NCI-H2227 (cell line): ENCODE results near the gene GSK3A.

ENCODE experiments used
- DNase-seq: peaks from one replicate; lab custom pipeline; 2025; ENCODE audit not compliant: unreplicated experiment; lab: John Stamatoyannopoulos, UW

GSK3A gene

GRCh38 chr19:42242512-42243409, at the start of gene GSK3A:
TSS of gene GSK3A (minus strand) at chr19:42242602. CDS start at chr19:42242465, 137 bp downstream.
- peak; percentile 100 for DNase-seq

- peak; percentile 77 for DNase-seq
Measured at GRCh38 chr19:42291435-42291810, 49.0 kb upstream of the GSK3A start.

- DNase-seq, result peak; percentile 61
Measured at GRCh38 chr19:42290523-42291434, 48.4 kb upstream of the GSK3A start.

- DNase-seq, result no peak
Measured at GRCh38 chr19:42290136-42290522, 47.7 kb upstream of the GSK3A start.

- no peak for DNase-seq
Measured at GRCh38 chr19:42289556-42290041, 47.2 kb upstream of the GSK3A start.

DNA sequence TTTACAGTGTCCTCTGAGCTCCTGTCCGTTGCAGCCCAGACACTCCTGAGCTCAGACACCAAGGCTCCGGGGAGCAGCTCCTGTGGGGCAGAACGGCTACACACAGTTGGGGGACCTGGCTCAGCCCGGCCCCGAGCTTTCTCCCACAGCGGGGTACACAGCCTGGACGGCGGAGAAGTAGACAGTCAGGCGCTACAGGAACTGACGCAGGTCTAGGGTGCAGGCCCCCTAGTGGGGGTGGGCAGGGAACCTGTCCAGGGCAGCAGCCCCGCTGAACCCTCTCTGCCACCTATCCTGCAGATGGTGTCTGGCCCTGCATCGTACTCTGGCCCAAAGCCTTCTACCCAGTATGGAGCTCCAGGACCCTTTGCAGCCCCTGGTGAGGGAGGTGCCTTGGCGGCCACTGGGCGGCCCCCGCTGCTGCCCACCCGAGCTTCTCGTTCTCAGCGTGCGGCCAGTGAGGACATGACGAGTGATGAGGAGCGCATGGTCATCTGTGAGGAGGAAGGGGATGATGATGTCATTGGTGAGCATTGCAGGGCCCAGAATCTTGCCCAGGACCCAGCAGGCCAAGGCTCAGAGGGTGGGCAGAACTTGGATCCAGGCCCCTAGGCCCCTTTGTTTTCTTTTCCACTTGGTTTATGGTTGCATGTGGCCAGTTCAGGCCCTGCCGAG, 46.6 kb upstream of the GSK3A start:
- no peak for DNase-seq

DNA sequence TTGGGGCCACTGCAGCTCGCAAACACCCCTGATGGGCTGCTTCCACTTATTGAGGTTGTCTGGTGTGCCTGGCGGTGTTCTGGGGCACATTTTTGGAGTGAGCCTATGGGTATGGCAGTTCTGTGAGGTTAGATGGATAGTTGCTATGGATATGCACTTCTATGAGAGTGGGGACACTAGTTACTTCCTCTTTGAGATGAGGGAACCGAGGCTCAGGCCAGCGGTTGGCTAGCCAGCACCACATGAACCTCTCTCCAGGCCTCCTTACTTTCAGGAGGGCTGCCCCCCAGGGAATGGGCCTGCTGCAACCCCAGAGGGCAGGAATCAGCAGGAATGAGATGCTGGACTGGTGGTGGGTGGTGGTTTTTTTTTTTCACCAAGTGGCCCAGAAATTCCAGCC, 46.0 kb upstream of the GSK3A start:
- DNase-seq, result no peak

DNA sequence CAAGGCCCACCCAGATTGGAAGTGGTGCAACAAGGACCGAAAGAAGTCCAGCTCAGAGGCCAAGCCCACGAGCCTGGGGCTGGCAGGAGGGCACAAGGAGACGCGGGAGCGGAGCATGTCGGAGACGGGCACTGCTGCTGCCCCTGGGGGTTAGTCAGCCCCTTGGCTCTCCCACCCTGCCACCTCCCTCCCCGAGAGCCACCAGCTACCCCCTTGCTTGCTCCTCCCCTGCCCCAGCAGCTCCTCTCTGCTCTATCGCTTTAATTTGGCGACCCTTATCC, 45.4 kb upstream of the GSK3A start:
- DNase-seq, result no peak

DNA sequence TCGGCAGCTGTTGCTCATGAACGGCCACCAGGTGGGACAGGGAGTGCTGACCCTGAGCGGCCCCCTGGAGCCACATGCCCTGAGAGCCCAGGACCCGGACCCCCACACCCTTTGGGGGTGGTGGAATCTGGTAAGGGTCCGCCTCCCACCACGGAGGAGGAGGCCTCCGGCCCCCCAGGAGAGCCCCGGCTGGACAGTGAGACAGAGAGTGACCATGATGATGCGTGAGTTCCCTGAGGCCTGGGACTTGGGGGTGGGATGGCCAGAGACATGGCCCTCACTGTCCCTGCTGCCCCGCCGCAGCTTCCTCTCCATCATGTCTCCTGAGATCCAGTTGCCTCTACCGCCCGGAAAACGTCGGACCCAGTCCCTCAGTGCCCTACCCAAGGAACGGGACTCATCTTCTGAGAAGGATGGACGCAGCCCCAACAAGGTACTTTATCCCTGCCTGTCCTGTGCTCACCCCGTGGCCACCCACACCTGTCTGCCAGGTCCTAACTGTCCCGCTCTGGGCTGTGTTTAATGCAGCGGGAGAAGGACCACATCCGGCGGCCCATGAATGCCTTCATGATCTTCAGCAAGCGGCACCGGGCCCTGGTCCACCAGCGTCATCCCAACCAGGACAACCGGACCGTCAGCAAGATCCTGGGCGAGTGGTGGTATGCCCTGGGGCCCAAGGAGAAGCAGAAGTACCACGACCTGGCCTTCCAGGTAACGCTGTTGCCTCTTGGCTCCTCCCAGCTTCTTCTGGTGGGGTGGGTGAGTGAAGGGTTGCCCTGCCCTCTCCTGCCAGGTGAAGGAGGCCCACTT, 44.8 kb upstream of the GSK3A start:
- DNase-seq, result no peak

DNA sequence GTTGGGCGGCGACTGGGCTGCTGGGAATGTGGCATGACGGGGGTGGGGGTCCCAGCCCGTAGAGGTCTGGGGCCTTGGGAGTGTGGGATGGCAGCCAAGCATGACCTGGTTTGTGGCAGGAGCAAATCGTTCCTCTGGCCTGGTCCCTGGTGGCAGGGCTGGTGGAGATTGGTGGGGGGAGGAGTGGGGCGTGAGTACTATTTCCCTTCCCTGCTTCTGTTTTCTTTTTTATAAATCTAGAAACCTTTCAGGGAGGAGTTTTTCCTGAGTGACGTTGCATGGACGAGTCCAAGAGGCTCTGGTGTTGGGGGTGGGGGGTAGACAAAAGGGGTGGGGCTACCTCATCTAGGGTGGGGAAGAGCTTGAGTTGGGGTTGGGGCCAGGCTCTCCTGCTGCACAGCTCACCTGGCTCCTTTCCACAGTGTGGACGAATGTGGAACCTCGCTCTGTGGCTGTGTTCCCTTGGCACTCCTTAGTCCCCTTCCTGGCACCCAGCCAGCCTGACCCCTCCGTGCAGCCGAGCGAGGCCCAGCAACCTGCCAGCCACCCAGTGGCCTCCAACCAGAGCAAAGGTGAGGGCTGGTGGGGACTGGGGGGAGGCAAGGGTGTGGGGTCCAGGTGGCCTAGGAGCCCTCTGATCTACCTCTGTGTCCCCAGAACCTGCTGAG, 44.1 kb upstream of the GSK3A start:
- DNase-seq, result peak; percentile 77

GRCh38 chr19:42285988-42286348, 43.6 kb upstream of the GSK3A start:
- DNase-seq, result no peak

DNA sequence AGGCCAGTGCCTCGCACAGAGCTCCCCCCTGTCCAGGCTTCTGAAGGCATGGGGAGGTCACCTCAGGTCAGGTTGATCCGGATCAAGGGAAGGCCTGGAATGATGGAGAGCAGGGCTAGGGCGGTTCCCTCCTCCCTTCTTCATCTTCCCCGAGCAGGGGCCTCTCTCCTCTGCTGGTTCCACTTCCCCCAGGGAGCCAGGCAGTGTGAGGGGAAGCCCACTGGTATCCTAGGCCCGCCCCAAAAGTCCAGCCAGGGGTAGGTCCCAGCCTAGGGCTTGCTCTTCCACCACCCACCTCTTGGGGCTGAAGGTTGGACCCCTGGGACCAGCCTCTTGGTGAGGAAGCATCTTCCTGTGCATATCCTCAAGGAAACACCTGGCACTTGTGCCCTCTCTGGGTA, 43.1 kb upstream of the GSK3A start:
- no peak for DNase-seq

GRCh38 chr19:42284591-42285341, 42.4 kb upstream of the GSK3A start:
- peak; percentile 79 for DNase-seq

DNA sequence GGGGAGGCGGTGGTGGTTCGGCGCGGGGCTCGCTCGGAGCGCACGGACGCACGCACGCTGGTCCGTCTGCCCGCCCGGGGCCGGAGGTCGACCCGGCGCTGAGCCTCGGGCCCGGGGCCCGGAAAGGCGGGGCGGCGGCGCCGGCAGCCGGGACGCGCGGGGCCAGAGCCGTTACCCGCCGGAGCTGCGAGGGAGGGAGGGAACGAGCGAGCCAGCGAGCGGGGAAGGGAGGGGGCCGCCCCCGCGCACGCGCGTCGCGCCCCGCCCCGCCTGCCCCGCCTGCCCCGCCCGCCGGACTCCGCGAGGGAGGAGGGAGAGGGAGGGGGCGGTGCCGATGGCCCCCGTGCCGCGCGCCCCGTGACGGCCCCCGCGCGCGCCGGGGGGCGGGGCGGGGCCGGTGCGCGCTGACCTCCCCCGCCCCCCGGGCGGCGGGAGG, 41.7 kb upstream of the GSK3A start:
- DNase-seq, result peak; percentile 95

- DNase-seq, result peak; percentile 100
Measured at GRCh38 chr19:42283188-42284065, 41.0 kb upstream of the GSK3A start.

- DNase-seq, result no peak
Measured at GRCh38 chr19:42282819-42283187, 40.4 kb upstream of the GSK3A start.

GRCh38 chr19:42281827-42282762, 39.7 kb upstream of the GSK3A start:
- peak; percentile 87 for DNase-seq
